Amygdala (tissue), 56 donors: Measurements from ENCODE around the gene TYRP1.

ENCODE experiments used
- DNase-seq, 56 donors: peaks; one replicate each; lab custom pipeline; 2025; lab: John Stamatoyannopoulos, UW

TYRP1 gene

DNA sequence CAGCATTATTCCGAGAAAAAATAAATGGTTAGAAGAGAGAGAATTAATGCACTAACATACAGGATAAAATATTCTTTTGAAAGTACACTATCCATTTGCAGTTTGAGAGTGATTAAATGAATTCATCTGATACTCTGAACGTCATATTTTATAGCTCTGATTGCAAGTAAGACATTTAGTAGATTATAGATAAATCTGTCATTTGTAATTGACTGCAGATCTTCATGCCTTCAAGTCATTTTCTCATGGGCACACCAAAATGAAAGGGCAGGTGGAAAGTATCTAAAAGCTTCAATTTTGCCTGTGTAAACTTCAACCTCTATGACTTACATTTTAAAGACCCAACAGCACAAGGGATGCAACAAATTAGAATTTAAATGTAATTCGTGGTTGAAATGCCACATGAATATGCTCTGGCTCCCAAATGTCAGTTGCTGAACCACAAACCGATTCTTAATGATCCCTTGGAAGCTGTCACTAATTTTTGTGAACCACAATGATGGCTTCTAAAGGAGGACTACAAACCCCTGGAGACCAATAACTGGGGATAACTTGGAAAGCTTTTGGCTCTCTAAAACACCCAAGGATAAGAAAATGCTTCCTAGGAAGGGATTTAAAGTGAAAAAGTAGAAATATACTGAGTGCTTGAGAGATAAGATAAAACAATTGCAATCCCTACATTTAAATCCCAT is 3.9 kb downstream of the TYRP1 start:
- DNase-seq, result no peak

DNA sequence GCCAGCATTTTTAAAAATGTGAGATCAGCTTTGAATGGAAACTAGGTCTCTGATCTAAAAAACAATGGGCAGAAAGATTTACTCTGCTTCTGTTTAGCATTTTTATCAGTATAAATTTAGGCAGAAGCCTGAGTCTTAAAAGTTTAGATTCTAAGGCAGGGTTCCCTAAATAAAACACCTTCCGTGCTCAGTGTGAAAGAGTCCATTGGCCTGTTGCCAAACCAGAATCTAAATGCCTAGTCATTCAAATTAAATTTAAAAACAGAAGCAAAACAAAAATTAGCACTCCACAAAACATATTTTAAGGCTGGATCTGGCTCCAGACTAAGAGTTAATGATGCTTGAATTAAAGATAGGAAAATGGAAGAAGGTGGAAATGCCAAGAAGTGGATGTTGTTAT is 4.5 kb downstream of the TYRP1 start:
- DNase-seq, result no peak

DNA sequence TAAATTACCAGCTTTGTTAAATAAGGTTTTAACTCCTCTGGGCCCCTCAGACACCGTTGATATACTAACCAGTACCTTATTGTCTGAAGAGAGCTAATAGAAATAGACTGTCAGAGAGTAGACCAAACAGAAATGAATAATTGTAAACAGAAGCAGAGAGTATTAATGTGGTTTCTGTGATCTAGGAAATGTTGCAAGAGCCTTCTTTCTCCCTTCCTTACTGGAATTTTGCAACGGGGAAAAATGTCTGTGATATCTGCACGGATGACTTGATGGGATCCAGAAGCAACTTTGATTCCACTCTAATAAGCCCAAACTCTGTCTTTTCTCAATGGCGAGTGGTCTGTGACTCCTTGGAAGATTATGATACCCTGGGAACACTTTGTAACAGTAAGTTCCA is 5.1 kb downstream of the TYRP1 start:
- DNase-seq, result no peak

DNA sequence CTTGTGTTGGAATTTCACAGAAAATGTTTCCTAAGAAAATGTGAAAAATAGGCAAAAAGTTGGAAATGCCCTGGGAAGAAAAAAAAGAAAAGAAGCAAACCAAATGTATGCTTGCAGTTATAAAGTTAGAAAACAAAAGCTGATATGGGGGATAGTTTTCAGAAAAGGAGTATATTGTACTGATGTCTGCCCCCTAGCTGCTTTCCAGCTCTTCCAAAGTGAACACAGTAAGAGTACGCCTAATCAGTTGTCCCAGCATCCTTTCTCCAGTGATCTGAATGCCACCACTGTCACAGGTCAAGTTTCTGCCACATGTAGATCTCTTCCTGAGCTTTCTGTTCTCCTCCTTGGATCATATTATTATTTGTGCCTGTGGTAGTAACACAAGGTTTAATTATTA is 5.8 kb downstream of the TYRP1 start:
- no peak for DNase-seq

DNA sequence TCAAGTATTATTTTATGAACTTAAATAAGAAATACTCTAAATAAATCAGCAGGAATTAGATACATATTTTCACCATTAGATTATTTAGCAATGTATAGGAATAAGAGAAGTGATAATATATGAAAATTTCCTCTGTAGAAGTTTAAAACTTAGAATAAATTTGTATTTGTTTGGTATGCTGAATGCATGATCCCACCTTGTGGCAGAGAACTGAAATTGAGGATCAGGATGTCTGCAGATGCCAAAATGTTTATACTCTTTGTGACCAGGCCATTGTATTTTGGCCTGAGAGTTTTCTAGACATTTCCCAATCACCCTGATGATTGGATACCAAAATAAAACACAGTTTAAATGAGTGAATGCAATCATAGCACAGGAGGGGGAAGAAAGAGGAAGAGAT is 6.3 kb downstream of the TYRP1 start:
- no peak for DNase-seq

DNA sequence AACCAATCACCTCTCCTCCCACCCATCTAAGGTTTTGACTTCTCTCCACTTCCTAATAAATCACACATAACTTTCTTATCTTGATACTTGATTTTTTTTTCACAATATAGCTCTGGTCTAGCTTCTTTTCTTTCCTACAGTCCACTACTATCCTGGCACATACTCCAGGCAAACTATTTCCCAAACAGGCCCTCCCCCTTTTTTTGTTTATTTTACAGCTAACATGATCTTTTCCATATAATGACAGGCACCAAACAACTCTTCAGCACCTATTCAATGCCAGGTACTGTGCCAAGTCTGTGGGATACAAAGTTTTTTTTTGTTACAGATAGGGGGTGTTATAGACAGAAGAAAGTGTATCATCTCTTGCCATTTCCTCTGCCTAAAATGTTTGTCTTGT is 7.9 kb downstream of the TYRP1 start:
- no peak for DNase-seq

DNA sequence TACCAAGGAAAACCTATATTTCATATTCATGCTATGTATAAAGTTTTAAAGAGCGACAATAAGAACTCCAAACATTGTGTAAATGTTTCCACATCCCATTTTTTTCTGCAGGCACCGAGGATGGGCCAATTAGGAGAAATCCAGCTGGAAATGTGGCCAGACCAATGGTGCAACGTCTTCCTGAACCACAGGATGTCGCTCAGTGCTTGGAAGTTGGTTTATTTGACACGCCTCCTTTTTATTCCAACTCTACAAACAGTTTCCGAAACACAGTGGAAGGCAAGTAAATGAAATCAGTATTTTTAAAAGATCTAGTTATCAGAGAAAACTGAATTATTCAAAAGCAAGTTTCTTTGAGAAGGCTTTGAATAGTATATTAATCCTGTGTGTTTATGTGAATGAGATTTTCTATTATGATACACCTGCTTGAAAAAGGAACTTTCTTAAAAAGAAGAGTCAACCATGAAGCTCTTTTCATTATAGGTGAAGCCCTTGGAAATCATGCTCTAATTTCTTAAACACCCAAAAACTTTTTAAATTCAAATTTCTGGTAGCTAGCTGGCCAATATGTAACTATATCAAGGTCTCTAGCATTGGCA is 9.1 kb downstream of the TYRP1 start:
- peak in 16 of 56 donors; percentile 1 to 43 (median 18) for DNase-seq

DNA sequence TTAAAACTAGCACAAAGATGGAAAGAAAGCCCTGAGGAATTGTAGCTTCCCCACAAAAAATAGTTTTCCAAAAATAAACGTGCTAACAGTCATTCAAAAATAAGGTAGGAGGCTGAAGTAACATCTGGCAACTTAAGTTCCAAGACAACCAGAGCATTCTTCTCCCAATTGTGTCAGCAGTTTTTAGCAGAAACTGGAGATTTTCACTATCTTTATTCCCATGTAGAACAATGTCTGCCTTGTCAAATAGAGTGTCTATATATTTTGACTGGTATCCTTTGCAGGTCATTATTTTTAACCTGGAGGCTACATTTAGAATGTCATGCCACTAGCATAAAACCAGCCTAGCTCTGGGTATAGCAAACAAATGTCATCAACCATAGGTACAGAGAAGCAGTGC is 10.8 kb downstream of the TYRP1 start:
- no peak for DNase-seq

DNA sequence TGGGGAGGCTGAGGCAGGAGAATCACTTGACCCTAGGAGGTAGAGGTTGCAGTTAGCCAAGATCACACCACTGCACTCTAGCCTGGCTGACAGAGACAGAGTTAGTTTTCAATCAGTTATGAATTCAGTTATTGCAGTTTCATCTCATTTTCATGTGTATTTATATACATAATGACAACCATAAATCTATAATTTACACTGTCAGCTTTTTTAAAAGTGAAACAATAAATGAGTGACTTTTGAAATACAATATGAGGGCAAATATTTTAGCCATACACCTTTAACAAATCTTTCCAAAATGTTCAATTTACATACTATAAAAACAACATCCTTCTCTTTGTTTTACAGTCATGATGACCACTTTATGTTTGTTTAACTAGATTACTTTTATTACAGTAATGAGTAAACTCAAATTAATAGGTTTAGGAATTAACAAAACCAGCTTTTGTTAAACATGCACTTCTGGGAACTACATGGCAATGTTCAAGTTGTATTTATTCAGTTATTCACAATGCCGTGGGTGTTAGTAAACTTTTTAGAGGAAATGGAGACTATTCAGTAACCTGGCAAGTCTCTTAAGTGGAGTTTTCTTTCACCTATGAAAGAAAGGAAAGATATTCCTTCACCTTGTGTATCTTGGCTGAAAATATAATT is 12.7 kb downstream of the TYRP1 start:
- DNase-seq, result no peak

DNA sequence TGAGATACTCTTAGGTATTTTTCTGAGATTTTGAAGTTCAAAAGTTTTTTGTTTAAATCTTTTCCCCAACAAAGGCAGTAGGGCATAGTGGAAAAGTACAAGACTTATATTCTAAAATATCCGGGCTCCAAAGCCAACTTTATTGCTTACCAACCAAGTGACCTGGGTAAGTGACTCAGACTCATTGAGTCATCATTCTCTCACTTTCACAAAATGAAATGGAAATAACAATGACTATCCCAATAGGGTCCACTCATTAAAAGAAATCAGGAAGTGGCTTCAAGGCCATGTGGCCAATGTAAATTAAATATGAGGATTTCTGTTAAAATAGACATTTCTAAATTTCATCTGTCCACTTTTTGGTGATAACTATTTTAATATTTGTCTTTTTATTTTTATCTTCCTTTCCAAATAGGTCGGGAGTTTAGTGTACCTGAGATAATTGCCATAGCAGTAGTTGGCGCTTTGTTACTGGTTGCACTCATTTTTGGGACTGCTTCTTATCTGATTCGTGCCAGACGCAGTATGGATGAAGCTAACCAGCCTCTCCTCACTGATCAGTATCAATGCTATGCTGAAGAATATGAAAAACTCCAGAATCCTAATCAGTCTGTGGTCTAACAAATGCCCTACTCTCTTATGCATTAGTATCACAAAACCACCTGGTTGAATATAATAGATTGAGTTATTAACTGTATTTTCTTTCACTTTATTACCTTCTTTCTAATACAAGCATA is 15.5 kb downstream of the TYRP1 start:
- DNase-seq, result no peak

DNA sequence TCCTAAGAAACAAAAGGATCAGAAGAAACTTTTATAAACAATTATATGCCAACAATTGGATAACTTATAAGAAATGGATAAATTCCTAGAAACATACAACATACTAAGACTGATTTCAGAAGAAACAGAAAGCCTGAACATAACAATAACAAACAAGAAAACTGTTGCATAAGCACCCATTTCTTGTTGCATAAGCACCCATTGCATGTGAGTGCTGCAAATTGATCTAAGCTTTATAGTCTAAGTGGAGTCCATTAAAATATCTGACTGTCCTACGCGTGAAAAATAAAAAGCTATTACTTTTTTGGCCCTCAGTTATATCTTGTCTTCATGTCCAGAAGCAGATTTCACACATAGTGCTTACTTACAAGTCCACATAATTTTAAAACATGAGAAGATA is 19.3 kb downstream of the TYRP1 start:
- DNase-seq, result no peak

DNA sequence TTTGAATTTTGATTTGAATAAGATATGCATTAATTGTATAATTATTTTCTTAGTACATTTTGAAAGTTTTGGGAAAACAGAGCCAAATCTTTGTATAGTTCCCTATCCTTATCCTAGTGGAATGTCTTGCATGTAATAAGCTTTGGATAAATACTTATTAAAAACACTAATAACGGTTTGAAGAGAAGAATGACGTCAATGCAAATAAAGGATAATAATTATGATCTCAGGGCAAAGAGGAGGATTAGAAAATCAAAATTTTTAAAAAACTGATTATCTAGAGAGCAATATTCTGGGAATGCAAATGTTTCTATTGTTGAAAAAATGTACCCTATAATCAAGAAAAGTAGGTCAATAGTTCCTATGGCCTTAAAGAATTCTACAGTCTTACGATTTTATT is 22.1 kb downstream of the TYRP1 start:
- no peak for DNase-seq

DNA sequence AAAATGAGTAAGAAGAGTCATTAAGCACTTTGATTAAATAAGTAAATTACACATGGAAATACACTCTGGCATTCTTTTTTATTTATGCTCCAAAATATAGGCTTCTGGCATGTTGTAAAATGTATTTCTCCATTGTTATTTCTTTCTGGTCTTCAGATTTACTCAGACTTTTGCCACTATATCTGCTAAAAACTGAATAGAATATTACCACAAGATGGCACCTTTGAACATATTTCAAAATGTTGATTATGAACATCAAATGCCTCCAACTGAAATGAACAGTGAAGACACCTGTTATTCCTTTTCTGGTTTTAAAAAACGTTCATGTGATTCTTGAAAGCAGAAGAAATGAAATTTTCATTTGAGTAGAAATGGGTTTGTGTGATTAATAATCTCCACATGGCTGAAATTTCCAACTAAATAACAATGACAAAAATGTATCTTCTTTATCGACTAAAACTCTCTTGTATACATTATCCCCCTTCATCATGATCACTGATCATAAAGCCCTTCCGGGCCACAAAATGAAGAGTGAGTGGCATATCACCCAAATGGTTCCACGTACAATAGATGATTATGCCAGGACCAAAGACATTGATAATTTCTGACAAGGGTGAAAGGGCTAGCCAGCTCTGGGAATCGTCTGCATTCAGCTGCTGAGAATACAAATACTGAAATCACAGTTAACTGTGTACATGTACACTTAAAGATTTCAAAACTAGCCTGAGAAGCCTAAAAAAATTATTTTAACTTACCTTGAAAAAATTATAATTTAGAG is 23.8 kb downstream of the TYRP1 start:
- DNase-seq, result no peak

DNA sequence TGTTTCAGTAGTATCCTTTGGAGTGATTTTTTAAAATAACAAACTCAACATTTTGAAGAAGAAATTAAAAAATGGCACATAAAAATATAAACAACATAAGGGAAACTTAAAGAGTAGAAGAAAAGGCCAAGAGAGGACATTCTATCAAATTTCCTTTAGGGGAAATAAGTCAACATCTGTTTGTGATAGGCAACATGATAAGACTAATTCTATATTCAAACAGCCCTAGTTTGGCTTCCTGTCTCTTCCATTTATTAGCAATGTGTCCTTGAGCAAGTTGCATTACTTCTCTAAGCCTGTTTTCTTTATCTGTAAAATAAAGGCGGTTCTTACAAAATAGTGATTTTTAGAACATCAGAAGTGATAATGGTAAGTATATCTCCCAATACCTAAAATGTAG is 24.7 kb downstream of the TYRP1 start:
- DNase-seq, result no peak

DNA sequence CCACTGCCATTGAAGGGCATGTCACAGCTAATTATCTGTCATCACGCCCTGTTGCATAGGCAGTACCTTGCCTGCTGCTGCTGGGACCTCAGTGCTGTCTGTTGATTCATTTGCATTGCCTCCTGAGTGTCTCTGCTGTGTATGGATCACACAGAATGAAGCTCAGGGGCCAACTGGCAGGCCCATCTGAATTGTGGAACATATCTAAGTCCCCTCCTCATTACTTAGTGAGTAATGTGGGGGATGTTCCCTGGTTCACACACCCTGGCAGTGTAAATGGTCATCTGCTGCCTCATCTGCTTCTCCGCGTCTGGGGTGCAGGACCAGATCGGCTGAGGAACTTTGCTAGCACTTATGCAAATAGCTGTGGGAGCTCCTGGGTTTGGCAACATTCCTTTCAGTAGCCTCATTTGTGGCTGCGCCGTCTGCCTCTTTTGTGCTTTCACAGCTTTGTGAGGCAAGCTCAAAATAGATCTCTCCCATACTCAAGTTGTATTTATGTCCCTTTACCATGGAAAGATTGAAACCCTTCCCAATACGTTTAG is 25.4 kb downstream of the TYRP1 start:
- DNase-seq, result peak in 31 of 56 donors; percentile 2 to 56 (median 15)

DNA sequence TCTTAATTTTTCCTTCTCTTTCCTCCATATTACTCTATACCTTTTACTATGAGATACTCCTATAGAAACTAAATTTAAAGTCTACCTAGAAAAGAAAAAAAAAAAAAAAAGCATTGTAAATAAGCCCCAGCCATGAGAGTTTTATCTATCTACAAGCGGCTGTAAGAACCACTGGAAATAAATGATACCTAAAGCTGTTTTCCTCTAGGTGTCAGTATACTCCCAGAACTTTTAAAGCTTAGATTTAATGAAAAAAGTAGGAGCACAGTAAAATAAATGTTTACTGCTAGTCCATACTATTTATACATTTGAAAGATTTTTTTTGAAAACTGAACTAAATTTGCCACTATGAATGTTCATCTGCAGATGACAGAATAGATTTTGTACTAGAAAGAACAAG is 26.2 kb downstream of the TYRP1 start:
- DNase-seq, result no peak

DNA sequence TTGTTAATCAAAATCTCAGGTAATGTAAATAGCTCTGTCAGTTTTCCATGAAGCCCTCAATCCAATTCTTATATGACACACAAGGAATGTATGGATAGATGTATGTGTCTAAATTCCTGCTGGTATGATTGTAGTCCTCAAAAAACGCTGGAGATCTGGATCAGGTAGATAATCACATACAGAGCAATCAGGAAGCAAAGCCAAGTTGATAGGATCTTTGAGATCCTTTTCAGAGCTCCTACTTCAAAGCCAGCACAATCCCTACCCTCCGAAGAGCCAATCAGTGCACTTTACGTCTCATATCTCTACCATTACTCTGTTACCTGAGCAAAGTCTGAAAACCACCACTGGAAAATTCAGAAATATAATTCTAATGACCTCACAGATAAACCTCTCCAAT is 27.4 kb downstream of the TYRP1 start:
- no peak for DNase-seq

DNA sequence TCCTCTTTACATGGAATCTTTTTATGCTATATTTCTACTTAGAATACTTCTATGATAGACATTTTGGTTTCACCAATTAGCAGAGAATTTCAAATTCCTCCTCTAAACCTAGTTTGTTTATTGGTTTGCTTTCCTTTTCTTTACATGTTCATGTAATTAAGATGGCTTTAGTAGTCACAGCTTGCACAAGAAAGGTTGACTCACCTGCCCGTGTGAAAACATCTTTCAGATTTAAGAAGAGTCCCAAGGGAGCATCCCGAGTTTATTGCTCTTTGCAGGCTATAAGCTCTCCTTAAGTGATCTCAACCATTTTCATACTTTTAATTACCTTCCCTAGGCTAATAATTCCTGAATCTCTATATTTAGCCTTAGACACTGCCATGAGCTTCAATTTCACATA is 28.9 kb downstream of the TYRP1 start:
- DNase-seq, result no peak

DNA sequence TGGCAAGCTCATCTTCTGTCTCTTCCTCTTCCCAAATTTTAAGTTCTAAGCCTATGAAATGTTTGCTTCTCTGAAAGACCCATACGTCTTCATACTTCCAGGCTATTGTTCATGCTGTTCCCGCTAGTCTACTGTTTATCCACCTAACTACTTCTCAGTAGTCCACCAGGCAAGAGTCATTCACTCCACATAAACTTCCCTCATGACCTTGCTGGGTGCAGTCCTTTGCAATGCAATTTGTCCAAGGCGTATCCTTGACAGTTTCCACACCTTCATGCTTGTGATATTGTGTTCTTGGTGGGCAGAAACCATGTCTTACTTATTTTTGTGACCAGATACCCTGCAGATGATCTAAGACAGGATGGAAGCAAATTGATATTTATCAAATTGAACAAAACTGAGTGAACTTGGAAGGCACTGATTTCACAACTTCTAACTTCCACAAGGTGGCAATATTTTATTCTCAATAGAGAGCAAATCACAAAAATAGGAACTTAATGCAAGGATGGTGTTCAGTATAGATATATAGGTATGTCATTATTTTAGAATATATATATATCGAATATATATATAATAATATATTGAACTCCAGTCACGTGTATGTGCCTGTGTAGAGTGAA is 30.3 kb downstream of the TYRP1 start:
- no peak for DNase-seq

DNA sequence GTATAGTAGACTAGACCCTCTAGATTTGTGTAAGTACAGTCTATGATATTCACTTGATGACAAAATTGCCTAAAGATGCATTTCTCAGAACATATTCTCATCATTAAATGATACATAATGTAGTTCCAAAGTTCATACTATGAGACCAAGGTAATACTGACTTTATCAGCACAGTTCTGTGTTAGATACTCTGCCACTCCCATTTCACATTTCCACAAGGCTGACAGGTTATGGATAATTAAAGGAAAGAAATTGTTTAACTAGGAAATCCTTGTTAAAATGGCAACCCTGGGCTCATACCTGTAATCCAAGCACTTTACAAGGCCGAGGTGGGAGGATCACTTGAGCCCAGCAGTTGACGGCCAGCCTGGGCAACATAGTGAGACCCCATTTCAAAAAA is 33.6 kb downstream of the TYRP1 start:
- no peak for DNase-seq
